Colonic mucosa (tissue), 4 donors: ENCODE results near the gene BARHL1. TPM values are rescaled to one million over a fixed set of nuclear protein-coding genes. Genes with fewer than 3 reads are reported as not detected.
A peak's percentile ranks its signal among the peaks of the same experiment; 100 is the strongest.

ENCODE experiments used
- DNase-seq: peaks from one replicate; pipeline ENCODE4 v3.0.0-alpha.2; 2020
- H3K27ac ChIP-seq: fragments of 200-600 bp; one replicate; pipeline ENCODE4 v1.8.0; 2021
- H3K27me3 ChIP-seq: fragments of 200-600 bp; one replicate; pipeline ENCODE4 v1.8.0; 2021
- H3K36me3 ChIP-seq: fragments of 200-600 bp; one replicate; pipeline ENCODE4 v1.8.0; 2021
- H3K4me1 ChIP-seq: fragments of 200-600 bp; one replicate; pipeline ENCODE4 v1.8.0; 2021; ENCODE audit warnings: mild to moderate bottlenecking
- H3K4me3 ChIP-seq: fragments of 200-600 bp; one replicate; pipeline ENCODE4 v1.8.0; 2021
- H3K9ac ChIP-seq, 2 donors: one replicate each; pipeline ENCODE4 v1.7.0; 2013; ENCODE audit warnings: control low read depth in 2 of 2, low read depth in 2 of 2, low read length in 2 of 2
- H3K9me3 ChIP-seq: fragments of 200-600 bp; one replicate; pipeline ENCODE4 v1.8.0; 2021
- intact Hi-C: fragments of 100-400 bp; cut with DNase I; formaldehyde crosslinking; loops from one replicate; pipeline ENCODE4 v1.14.1; 2022
- total RNA-seq, 2 donors: library from RNA; stranded (reverse); fragmentation: NEBNext Ultra II Directional in 1 of 2; extraction: Animal tissue kit (Norgen Biotek cat#: 25700) in 1 of 2; gene quantifications; one replicate each; pipeline ENCODE4 v1.2.1, GENCODE V29; 2021
- TF ChIP-seq, protein P1 (sequence below): fragments of 200-600 bp; IDR thresholded peaks from one replicate; pipeline ENCODE4 v1.8.0; 2022; ENCODE audit warnings: antibody characterized with exemption, mild to moderate bottlenecking
- donor health status: healthy.
- donor health status: DM: no; HTN: no; CAD: no.
- donor health status: DM: no; HTN: no; CAD: no.

BARHL1 gene
- total RNA-seq, 2 donors from 2014 or later = not detected

DNA sequence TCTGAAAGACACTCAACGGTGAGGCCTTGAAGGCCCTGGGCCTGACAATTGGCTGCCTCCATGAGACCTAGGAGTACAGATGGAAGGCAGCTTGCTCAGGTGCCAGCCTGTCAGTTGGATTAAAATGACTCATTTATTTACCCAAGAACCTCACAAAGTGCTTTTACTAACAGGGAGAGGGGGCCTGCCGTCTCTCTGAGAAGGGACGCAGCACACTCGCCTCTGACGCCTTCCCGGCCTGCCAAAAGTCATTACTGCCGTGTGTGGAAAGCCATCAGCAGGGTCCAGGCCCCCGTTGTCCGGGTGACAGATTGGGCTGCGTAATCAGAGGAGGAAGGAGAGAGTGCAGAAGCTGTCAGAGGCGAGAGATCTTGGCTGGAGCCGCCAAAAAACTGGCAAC is 54.9 kb downstream of the BARHL1 start:
- intact Hi-C loops = no loop called here
- Histone ChIP-seq H3K36me3 (no peaks in the 10 kb centered on the region), H3K27me3 (no peaks in the 10 kb centered on the region), H3K27ac (peak overlapping the region; percentile 39), H3K4me3 (no peak overlapping the region), H3K9ac (no peak overlapping the region), H3K4me1 (peaks cover 7% of the 10 kb centered on the region), H3K9me3 (no peaks in the 10 kb centered on the region)
- DNase-seq = peak; percentile 71
- TF ChIP-seq, protein P1, sequence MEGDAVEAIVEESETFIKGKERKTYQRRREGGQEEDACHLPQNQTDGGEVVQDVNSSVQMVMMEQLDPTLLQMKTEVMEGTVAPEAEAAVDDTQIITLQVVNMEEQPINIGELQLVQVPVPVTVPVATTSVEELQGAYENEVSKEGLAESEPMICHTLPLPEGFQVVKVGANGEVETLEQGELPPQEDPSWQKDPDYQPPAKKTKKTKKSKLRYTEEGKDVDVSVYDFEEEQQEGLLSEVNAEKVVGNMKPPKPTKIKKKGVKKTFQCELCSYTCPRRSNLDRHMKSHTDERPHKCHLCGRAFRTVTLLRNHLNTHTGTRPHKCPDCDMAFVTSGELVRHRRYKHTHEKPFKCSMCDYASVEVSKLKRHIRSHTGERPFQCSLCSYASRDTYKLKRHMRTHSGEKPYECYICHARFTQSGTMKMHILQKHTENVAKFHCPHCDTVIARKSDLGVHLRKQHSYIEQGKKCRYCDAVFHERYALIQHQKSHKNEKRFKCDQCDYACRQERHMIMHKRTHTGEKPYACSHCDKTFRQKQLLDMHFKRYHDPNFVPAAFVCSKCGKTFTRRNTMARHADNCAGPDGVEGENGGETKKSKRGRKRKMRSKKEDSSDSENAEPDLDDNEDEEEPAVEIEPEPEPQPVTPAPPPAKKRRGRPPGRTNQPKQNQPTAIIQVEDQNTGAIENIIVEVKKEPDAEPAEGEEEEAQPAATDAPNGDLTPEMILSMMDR = no peak

DNA sequence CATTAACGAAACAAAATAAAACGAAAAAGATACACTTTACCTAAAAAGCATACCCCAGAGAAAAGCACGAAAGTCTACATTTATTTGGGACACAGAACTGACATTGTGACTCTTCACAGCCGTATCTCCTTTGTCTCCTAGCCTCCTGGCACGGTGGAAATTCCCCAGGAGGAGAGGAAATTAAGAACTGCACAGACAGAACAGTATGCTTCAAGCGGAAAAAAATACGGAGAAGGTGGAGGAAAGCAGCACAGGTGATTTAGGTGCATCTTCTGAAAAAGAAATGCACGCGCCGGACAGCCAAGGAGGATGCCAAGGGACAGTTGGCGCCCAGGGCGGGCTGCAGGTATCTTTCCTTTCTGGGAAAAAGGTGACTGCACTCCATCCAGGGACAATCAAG is 55.4 kb downstream of the BARHL1 start:
- intact Hi-C loops = no loop called here
- H3K27ac ChIP-seq = peak overlapping the region; percentile 39
- no peak overlapping the region for H3K9ac ChIP-seq
- H3K27me3 ChIP-seq = no peaks in the 10 kb centered on the region
- TF ChIP-seq, protein P1 = no peak
- peaks cover 2% of the 10 kb centered on the region for H3K4me1 ChIP-seq
- DNase-seq = no peak
- no peaks in the 10 kb centered on the region for H3K9me3 ChIP-seq
- no peak overlapping the region for H3K4me3 ChIP-seq
- H3K36me3 ChIP-seq = no peaks in the 10 kb centered on the region

DNA sequence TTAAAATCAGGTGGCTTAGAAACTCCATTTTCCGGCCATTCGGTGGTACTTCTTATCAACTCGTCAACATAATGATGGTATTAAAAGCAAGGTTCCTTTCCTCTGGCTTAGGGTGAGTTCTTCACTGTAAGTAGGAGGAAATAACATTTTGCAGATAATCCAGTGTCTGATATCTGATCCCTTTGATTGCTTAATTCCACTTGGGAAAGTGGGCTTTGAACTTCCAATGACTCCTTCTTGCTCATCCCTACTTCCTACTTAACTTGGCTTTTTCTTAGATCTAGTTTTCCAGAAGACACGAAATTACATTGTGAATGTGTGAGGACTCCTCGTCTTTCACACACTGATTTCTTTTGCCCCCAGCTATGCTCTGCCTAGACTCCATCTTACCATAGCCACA is 55.8 kb downstream of the BARHL1 start:
- Histone ChIP-seq H3K27me3 (no peaks in the 10 kb centered on the region), H3K9ac (no peak overlapping the region), H3K9me3 (no peaks in the 10 kb centered on the region), H3K4me3 (no peak overlapping the region), H3K27ac (no peak overlapping the region), H3K4me1 (no peaks in the 10 kb centered on the region), H3K36me3 (no peaks in the 10 kb centered on the region)
- intact Hi-C loops = no loop called here
- TF ChIP-seq, protein P1 = no peak
- no peak for DNase-seq

DNA sequence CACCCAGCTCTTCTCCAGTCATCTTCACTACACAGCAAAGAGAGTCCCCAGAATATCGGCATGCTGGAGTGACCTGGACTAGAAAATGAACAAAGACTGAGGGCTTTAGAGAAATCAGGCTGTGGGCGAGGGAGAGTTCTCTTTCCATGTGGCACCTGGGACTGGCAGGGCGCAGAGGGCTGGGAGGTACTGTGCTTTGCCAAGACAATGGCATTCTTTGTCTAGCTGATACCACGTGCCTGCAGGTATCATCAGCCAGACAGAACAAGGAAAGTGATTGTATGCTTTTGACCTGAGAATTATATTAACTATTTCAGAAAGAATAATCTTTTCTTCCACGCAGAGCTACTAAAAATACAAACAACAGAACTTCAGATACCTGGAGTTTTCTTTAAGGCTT is 56.9 kb downstream of the BARHL1 start:
- Histone ChIP-seq H3K27ac (peak overlapping the region; percentile 16), H3K36me3 (no peaks in the 10 kb centered on the region), H3K4me3 (no peak overlapping the region), H3K27me3 (no peaks in the 10 kb centered on the region), H3K9me3 (no peaks in the 10 kb centered on the region), H3K4me1 (no peaks in the 10 kb centered on the region), H3K9ac (peak overlapping the region in 1 of 2 donors; percentile 66)
- intact Hi-C loops = no loop called here
- peak; percentile 72 for DNase-seq
- TF ChIP-seq, protein P1 = no peak

Other genes with a start within 250 kb of the BARHL1 start
- gene SETX, start 227.6 kb upstream of the BARHL1 start, total RNA-seq = 10 to 100 TPM; 25.8 to 36.8 TPM
- 10 to 100 TPM; 11.1 to 11.2 TPM for gene TTF1, start 175.8 kb upstream of the BARHL1 start, total RNA-seq
- not detected for gene CFAP77, start 172.4 kb upstream of the BARHL1 start, total RNA-seq
- 10 to 100 TPM in 1 of 2 donors, 1 to 10 TPM in 1; 6.8 to 11.6 TPM for gene DDX31, start 87.4 kb downstream of the BARHL1 start, total RNA-seq
- 10 to 100 TPM; 12.4 to 13.1 TPM for gene GTF3C4, start 87.9 kb downstream of the BARHL1 start, total RNA-seq